HG03097 (cell line): ENCODE data around the gene FKBP1C.
"Not testable (repeated sequence)": the region's sequence is repeated elsewhere in the genome, so short reads cannot be mapped to it uniquely, and the experiment has no call there.

ENCODE experiments used
- ATAC-seq: cut with Tn5 transposase; IDR thresholded peaks from one replicate; pipeline ENCODE4 v1.9.1; 2021; ENCODE audit not compliant: unreplicated experiment, low FRiP score

Gene FKBP1C

GRCh38 chr6:63211343-63211742, at the start of gene FKBP1C:
TSS of gene FKBP1C (plus strand) at chr6:63211469.
- ATAC-seq = not testable (repeated sequence)

GRCh38 chr6:63164047-63164803, 47.0 kb upstream of the FKBP1C start:
- ATAC-seq = not testable (repeated sequence)

- ATAC-seq = no peak
Observed at GRCh38 chr6:63174173-63174572, 37.1 kb upstream of the FKBP1C start.

GRCh38 chr6:63176181-63176580, 35.1 kb upstream of the FKBP1C start:
- no peak for ATAC-seq

GRCh38 chr6:63180367-63180766, 30.9 kb upstream of the FKBP1C start:
- no peak for ATAC-seq

GRCh38 chr6:63186970-63187369, 24.3 kb upstream of the FKBP1C start:
- no peak for ATAC-seq

- no peak for ATAC-seq
Observed at GRCh38 chr6:63188828-63189227, 22.4 kb upstream of the FKBP1C start.

- ATAC-seq = no peak
Observed at GRCh38 chr6:63193324-63193723, 17.9 kb upstream of the FKBP1C start.

GRCh38 chr6:63197741-63198140, 13.5 kb upstream of the FKBP1C start:
- ATAC-seq = no peak

GRCh38 chr6:63213325-63213724, 2.1 kb downstream of the FKBP1C start:
- no peak for ATAC-seq

GRCh38 chr6:63214816-63215215, 3.5 kb downstream of the FKBP1C start:
- no peak for ATAC-seq

GRCh38 chr6:63224179-63224578, 12.9 kb downstream of the FKBP1C start:
- ATAC-seq = no peak

GRCh38 chr6:63225987-63226386, 14.7 kb downstream of the FKBP1C start:
- not testable (repeated sequence) for ATAC-seq

GRCh38 chr6:63227928-63228894, 16.9 kb downstream of the FKBP1C start:
- ATAC-seq = not testable (repeated sequence)

- ATAC-seq = not testable (repeated sequence)
Observed at GRCh38 chr6:63230027-63230426, 18.8 kb downstream of the FKBP1C start.

- not testable (repeated sequence) for ATAC-seq
Observed at GRCh38 chr6:63230511-63230910, 19.2 kb downstream of the FKBP1C start.

- ATAC-seq = no peak
Observed at GRCh38 chr6:63236398-63236817, 25.1 kb downstream of the FKBP1C start.

- ATAC-seq = no peak
Observed at GRCh38 chr6:63245420-63245819, 34.2 kb downstream of the FKBP1C start.

GRCh38 chr6:63245909-63246308, 34.6 kb downstream of the FKBP1C start:
- ATAC-seq = no peak

- ATAC-seq = no peak
Observed at GRCh38 chr6:63246581-63246980, 35.3 kb downstream of the FKBP1C start.

GRCh38 chr6:63249875-63250482, 38.7 kb downstream of the FKBP1C start:
- ATAC-seq = no peak
